TTC549 (cell line): ENCODE data around the gene CCR7.
A peak's percentile ranks its signal among the peaks of the same experiment; 100 is the strongest.
"Not testable (repeated sequence)": the region's sequence is repeated elsewhere in the genome, so short reads cannot be mapped to it uniquely, and the experiment has no call there.

Experiments used
- FAIRE-seq: peaks from 2 replicates; lab custom pipeline; 2012; peaks lifted over from hg19 to GRCh38; lab: Jason Lieb, UNC

The CCR7 gene

DNA sequence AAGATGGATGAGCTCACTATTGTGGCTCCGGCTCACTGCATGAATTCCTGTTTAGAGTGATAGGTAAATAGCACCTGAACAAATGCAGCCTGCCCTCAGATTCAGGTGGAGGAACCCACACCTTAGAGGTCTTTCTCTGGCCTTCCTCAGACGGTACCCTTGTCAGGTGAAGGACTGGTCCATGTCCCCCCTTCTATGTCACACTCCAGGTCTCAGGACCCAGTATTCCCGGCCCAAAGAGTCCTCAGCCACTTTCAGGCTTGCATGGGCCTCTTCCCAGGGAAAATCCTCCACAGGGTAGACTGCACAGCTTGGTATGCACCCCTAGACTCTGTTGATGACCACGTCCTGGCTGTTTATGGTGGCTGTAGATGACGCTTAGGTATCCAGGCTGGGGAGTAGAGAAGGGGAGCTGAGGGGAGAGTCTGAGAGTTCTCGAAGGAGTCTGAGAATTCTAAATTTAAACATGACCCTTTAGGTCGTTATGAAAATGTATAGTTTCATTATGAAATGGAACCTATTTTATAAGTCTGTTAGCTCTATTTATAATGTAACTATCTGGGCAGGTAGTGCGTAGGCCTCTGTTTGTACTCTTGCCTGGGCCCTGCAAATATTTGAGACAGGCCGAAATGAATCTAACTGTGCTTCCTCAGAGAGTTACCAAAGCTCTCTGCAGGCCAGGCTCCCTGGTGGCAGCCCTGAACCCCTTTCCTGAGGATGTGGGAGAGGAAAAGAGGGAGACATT lies 32.5 kb upstream of the CCR7 start:
- FAIRE-seq = no peak

DNA sequence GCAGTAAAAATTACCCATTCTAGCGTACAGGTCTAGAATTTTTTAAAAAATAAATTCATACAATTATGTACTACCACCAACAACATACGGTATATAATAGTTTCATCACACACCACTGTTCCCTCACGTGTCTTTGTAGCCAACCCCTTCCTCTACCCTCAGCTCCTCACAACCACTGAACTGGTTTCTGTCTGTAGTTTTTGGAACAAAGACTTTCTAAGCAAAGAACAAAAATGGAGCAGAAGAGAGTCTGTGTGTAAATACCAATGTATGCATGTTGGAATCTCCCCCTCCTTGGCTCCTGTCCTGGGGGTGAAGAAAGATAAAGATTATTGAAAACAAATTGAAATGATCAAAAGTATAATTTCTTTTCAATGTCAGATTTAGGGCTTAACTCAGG lies 31.9 kb upstream of the CCR7 start:
- no peak for FAIRE-seq

DNA sequence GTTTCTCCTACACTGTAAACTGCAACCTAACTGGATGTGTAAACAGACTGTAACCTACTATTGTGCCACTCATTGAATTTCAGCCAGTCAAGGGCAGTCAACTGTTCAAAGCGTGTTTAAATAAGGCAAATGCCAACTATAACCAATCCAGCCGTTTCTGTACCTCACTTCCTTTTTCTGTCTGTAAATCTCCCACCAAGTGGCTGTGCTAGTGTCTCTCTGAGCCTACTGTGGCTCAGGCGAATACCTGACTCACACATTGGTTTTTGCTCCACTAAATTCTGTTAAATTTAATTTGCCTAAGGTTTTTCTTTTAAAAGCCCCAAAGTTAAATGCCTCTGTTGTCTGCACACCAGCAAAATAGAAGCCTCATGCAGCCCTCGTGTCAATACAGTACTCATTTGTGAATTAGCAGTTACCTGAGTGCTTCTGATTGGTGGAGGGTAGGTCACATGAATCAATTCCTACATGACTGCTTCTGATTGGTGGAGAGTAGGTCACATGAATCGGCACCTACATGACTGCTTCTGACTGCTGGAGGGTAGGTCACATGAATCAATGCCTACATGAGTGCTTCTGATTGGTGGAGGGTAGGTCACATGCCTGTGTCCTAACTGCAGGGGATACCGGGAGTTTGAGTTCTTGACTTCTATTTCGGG lies 31.1 kb upstream of the CCR7 start:
- FAIRE-seq = peak; percentile 13

DNA sequence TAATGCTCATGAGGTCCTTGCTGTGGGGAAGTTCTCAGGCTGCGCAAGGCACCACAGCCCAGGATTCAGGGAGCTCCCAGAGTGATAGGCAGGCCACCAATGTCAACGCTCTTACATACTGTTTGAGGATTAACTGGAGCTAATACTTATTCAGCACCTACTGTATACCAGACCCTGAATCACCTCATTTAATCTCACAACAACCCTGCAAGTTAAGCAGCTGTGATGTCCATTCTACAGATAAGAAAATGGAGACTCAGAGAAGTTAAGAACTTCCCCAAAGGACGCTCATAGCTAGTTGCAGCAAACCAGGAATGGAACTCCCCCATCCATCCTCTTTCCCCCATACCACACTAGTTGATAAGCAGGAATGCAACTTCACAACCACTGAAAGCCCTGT lies 25.5 kb upstream of the CCR7 start:
- no peak for FAIRE-seq

DNA sequence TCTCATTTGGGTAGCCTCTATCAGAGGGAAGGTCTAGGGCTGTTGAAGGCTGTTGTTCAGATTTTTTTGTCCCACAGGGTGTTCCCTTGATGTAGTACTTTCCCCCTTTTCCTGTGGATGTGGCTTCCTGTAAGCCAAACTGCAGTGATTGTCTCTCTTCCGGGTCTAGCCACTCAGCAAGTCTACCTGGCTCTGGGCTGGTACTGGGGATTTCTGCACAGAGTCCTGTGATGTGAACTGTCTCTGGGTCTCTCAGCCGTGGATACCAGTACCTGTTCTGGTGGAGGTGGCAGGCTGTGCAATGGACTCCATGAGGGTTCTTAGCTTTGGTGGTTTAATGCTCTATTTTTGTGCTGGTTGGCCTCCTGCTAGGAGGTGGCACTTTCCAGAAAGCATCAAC lies 23.3 kb upstream of the CCR7 start:
- no peak for FAIRE-seq

DNA sequence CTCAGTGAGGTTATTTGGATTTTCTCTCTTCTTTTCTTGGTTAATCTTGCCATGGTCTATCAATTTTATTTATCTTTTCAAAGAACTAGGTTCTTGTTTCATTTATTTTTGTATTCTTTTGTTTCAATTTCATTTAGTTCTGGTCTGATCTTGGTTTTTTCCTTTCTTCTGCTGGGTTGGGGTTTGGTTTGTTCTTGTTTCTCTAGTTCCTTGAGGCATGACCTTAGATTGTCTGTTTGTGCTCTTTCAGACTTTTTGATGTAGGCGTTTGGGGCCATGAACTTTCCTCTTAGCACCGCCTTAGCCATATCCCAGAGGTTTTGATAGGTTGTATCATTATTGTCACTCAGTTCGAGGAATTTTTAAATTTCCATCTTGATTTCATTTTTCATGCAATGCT lies 21.0 kb upstream of the CCR7 start:
- FAIRE-seq = not testable (repeated sequence)

DNA sequence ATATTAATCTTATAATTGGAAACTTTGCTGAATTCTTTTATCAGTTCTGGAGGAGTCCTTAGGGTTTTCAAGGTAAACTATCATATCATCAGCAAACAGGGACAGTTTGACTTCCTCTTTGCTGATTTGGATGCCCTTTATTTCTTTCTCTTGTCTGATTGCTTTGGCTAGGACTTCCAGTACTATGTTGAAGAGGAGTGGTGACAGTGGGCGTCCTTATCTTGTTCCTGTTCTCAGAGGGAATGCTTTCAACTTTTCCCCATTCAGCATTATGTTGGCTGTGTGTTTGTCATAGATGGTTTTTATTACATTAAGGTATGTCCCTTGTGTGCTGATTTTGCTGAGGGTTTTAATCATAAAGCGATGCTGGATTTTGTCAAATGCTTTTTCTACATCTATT lies 19.7 kb upstream of the CCR7 start:
- FAIRE-seq = not testable (repeated sequence)

DNA sequence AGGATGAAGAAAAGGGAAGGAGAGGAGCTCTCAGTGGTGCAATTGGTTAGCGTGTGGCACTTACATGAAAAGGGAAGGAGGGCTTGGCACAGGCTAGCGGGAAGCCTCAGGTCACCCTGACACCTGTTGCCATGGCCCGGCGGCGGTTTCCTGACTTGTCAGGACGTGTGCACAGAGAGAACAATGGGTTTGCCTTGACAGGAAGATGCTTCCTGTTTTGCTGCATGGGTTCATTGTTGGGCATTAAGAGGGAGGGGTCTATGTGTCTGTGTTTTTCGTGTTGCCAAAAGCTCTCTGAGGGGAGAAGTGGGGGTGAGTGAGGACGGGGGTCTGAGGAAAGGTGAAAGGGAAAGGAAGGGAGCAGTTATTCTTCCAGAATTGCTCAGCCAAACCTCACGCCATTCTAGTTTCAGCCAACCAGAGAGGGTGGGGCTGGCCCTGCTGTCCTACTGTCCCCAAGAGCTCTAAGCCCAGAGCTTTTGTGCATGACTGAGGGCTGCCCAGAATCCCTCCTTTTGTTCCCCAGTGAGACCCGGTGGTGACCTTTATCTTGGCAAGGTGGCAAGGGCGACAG lies 17.1 kb upstream of the CCR7 start:
- no peak for FAIRE-seq

DNA sequence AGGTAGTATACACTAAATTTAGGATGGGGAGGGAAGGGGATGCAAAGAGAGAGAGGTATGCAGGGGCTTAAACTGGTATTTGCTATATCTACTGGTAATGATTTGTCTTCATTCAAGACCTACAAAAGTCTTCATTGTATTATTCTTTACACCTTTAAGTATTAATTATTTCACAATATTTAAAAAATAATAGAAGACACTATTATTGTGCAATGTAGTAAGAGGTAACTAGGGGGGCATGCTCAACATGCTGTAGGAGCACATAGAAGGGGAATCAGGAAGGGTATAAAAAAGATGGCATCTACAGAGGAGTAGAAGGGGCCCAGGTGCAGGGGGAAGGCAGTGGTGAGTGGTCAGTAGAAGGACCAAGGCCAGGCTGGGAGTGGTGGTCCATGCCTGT lies 14.9 kb upstream of the CCR7 start:
- FAIRE-seq = no peak

DNA sequence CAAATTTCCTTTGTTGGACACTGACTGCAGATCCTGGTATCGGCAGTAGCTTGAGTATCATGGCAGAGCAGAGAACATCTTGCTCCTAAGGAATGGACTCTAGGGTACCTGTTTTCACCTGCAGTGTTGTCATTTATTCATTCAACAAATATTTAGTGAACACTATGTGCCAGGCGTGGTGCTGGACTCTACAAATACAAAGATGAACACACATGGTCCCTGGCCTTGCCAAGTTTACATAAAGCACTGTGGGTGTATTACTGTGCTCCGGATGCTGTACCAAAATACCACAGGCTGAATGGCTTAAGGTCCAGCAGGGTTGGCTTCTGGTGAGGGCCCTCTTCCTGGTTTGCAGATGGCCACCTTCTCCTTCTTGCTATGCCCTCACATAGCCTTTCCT lies 14.2 kb upstream of the CCR7 start:
- FAIRE-seq = no peak

DNA sequence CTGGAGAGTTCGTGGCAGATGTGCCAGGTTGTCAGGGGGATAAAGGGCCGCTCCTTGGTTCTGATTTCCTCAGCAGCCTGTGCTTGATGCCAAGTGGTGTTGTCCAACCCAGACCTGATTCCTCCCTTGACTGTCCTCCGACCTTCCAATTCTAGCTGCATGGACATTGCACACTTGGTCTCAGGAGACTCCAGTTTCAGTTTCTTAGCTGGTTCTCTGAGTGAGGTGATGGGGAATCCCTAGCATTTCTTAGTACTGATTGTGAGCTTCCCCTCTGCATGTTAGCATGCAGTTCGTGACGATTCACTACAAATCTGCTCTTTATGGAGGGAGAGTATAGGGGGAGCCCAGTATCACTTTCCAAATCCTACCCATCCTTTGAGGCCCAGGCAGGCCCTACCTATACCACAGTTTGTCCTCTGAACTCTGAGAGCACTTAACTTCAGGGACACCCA lies 12.4 kb upstream of the CCR7 start:
- FAIRE-seq = no peak

DNA sequence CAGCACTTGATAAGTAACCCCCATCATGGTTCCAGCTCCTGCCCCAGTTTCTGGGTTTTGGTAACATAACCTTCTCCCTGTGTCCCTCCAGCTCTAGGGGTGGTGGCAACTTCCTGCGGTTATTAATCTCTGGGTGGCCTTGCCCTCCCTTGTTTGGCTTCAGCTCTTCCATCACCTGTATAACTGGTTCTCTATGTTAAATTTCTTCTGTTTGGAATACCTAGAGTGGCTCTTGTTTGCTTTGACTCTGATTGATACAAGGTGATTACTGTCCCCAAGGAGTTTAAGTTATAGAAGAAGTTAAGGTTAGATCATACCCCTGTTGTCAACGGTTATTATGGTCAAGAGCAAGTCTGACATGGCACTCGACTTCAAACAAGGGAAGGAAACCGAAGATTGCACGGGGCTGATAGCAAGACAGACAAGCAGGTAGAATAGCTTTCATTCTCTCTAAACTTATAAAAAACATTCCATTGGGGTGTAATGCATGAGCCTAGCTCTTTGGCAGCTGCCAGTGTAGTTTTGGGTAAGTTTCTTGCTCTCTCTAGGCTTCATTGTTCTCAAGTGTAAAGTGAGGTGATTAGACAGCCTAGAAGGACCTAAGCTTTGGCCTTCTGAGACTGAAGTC lies 11.0 kb upstream of the CCR7 start:
- FAIRE-seq = no peak

DNA sequence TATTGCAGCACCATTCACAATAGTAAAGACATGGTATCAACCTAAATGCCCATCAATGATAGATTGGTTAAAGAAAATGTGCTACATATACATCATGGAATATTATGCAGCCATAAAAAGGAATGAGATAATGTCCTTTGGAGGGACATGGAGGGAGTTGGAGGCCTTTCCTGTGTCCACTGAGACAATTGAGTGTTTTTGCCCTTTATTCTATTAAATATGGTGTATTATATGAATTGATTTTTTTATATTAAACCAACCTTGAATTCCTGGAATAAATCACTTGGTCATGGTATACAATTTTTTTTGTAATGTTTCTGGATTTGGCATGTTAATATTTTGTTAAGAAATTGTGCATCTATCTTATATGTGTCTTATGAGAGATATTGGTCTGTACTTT lies 9.0 kb upstream of the CCR7 start:
- FAIRE-seq = no peak

DNA sequence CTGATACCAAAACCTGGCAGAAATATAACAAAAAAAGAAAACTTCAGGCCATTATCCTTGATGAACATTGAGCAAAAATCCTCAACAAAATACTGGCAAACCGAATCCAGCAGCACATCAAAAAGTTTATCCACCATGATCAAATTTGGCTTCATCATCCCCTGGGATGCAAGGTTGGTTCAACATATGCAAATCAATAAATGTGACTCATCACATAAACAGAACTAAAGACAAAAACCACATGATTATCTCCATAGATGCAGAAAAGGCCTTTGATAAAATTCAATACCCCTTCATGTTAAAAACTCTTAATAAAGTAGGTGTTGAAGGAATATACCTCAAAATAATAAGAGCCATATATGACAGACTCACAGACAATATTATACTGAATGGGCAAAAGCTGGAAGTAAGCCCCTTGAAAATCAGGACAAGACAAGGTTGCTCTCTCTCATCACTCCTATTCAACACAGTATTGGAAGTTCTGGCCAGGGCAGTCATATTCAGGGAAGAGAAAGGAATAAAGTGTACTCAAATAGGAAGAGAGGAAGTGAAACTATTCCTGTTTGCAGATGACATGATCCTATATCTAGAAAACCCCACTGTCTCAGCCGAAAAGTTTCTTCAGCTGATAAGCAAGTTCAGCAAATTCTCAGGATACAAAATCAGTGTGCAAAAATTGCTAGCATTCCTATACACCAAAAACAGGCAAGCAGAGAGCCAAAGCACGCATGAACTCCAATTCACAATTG lies 7.1 kb upstream of the CCR7 start:
- FAIRE-seq = not testable (repeated sequence)

DNA sequence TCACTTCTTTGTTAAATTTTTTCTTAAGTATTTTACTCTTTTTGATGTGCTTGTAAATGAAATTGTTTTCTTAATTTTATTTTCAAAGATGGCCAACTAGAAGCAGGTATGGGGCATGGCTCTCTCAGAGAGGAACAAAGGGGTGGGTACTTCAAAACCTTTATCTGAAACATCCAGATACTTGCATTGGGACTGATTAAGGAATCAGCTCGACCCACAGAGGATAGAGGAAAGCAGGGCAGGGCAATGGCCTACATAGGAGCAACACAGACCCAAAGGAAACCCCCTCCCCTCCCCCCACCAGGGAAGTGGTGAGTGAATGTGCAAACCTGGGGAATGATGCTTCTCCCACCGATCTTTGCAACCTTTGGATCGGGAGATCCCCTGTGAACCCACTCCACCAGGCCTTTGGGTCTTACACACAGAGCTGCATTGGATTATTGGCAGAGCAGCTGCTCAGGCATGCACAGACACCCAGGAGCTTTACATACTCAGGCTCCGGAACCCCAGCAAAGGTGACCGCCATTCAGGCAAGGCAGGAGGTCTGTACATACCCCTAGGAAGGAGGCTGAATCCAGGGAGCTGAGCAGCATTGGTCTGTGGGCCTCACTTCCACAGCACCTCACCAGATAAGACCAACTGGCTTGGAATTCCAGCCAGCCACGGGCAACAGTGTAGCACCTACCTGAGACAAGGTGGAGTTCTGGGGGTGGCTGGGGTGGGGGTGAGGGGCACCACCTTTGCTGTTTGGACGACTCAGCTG lies 3.0 kb upstream of the CCR7 start:
- FAIRE-seq = no peak

DNA sequence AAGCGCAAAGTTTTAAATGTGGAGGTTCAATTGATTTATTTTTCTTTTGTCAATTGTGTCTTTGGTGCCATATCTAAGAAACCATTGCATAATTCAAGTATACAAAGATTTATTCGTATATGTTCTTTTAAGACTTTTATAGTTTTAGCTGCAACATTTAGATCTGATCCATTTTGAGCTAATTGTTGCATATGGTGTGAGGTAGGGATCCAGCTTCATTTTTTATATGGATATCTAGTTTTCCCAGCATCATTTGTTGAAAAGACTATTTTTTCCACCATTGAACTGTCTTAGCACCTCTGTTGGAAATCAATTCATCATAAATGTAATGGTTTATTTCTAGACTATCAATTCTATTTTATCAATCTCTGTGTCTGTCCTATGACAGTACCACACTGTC lies 2.1 kb upstream of the CCR7 start:
- FAIRE-seq = no peak

DNA sequence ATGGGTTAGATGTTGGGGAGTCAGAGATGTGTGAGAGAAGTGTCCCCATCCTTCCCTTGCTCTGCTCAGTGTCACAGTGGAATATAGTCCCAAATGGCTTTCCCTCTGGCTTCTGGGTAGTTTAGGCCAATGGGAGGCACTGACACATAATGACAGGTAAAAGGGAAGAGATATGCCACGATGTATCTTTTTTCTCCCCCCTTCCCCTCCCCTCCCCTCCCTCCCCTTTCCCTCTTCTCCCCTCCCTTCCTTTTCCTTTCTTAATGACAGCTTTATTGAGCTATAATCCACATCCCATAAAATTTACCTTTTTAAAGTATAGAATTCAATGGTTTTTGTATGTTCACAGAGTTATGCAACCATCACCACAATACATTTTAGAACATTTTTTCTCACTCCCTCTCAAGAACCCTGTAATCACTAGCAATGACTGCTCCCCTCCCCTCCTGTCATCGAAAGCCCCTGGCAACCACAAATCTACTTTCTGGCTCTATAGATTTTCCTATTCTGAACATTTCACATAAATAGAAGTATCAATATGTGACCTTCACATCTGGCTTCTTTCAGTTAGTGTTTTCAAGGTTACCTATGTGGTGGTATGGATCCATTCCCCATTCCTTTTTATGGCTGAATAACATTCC lies 617 bp upstream of the CCR7 start:
- FAIRE-seq = no peak

DNA sequence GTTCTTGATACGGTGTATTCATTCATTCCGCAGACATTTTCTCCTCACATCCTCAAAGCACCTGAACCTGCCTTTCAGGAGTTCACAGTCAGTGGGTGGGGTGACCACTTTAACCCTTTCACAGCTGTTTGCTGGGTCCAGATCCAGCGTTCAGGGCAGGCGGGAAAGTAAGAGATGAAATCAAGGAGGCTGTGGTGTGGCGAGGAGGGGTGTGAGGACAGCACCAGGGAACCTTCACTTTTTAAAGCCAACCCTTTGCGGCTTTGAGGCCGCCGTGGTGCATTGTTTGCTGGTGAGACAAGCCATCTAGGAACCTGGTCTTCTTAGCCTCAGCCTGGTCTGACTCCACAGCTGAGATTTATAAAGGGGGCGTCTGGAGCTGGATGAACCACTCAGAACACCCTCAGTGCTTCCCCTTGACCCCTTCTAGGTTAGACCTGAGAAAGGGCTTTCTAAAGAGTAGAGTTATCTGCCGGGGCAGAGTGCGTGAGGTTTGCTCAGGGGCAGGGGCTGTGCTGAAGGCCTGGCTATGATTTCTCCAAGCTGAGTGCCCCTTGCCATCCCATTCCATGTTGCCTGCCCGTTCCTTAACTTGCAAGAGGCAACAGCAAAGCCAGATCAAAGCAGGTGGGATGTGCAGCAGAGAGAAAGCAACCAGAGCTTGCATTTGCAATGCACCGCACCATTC lies 933 bp downstream of the CCR7 start:
- FAIRE-seq = no peak

DNA sequence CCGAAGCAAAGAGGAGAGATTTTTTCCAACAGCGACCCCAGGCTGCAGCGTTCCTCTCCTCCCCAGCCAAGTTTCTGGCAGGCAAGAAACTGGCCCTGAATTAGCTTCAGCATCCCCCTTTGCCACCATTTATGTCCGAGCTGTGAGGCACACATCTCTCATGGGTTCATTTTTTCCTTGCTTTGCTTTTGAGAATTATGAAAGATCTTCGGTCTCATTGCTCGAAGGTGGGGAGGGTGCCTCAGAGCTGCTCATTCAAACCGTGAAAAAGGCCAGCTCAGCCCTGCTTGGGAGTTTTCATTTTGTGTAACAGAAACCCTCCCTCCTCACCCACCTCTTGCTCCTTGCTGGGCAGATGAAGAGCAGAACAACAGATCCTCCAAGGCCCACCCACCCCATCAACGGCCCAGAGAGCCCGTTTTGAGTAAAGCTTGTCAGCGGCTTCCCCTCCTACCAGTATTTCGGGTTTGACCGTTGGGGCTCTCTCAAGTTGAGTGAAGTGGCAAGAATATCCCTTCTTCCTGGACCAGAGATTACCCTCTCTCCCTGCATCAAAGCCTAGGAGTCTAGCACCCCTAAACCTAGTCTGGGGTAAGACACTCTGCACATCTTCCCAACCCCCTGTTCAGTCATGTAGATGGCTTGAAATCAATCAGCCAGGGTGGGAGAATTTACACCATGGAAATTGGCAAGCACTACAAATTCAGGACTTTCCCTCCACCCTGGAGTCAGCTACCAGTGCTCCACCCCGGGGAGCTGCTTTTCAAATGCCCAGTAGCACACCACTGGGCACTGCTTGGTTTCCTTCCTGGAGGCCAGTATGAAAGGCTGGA lies 1.8 kb downstream of the CCR7 start:
- FAIRE-seq = no peak

DNA sequence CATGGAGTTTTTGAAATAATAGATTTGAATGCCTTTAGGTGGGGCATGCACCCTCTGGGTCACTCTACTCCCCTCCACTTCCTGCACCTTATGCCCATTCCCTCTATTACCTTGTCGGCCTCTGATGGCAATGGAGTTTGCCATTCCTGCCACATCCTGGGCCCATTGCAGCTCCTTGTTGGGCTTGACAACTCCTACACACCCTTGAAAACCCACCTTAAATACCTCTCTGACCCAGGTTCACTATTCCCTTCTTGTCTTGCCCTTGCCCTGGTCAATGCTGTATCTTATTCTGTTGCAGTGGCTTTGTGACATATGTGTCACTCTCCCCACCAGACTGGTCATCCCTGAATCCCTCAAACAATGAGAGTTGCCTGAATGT lies 2.4 kb downstream of the CCR7 start:
- no peak for FAIRE-seq
